IMR-90 (cell line): ENCODE results near the gene LGALS14. TPM values are rescaled to one million over a fixed set of nuclear protein-coding genes. Genes with fewer than 3 reads are reported as not detected.
"Not testable (repeated sequence)": the region's sequence is repeated elsewhere in the genome, so short reads cannot be mapped to it uniquely, and the experiment has no call there.

Experiments used
- ATAC-seq: fragments of 200-7000 bp; cut with Tn5 transposase; 2 replicates; pipeline ENCODE4 v1.9.1; 2020; ENCODE audit warnings: low read depth, mild to moderate bottlenecking, moderate library complexity
- BruUV-seq: library from RNA; stranded (reverse); fragments of 400-500 nt; replicated peaks from 2 replicates; lab custom pipeline; 2021; lab: Mats Ljungman, UMichigan
- CTCF ChIA-PET: fragments of 300-600 bp; formaldehyde crosslinking; extraction: SDS; loops from one replicate; lab custom pipeline; 2021; ENCODE audit warnings: antibody characterized with exemption; lab: Yijun Ruan, JAX
- POLR2A ChIA-PET: fragments of 300-600 bp; sonication (Branson Sonifier 250); formaldehyde crosslinking; loops from one replicate; lab custom pipeline; 2022; ENCODE audit warnings: antibody characterized with exemption; ENCODE audit not compliant: unreplicated experiment; lab: Charles Lee
- DNase-seq: peaks from one replicate; pipeline ENCODE4 v3.0.0; 2013
- H2AFZ ChIP-seq: replicated peaks from 2 replicates; pipeline ENCODE3; 2013; ENCODE audit warnings: low read length, mild to moderate bottlenecking; ENCODE audit not compliant: poor library complexity
- H2AK5ac ChIP-seq: 2 replicates; pipeline ENCODE4 v1.6.1; 2013; ENCODE audit warnings: low read depth, low read length, inconsistent platforms
- H2AK9ac ChIP-seq: replicated peaks from 2 replicates; pipeline ENCODE3; 2013; ENCODE audit warnings: mild to moderate bottlenecking, low read depth, low read length, moderate library complexity; ENCODE audit not compliant: poor library complexity
- H2BK120ac ChIP-seq: 2 replicates; pipeline ENCODE4 v1.6.1; 2013; ENCODE audit warnings: low read depth, low read length, inconsistent platforms
- H2BK15ac ChIP-seq: 3 replicates; pipeline ENCODE4 v1.6.1; 2013; ENCODE audit warnings: low read depth, low read length, inconsistent platforms
- H2BK20ac ChIP-seq: 2 replicates; pipeline ENCODE4 v1.6.1; 2013; ENCODE audit warnings: low read depth, mild to moderate bottlenecking, inconsistent platforms, low read length, moderate library complexity
- H2BK5ac ChIP-seq: 2 replicates; pipeline ENCODE4 v1.6.1; 2013; ENCODE audit warnings: mild to moderate bottlenecking, low read depth, low read length, inconsistent platforms; ENCODE audit not compliant: poor library complexity, severe bottlenecking
- H3K14ac ChIP-seq: replicated peaks from 2 replicates; pipeline ENCODE4 v1.6.1; 2013; ENCODE audit warnings: low read depth, low read length, inconsistent platforms
- H3K18ac ChIP-seq: 2 replicates; pipeline ENCODE4 v1.6.1; 2013; ENCODE audit warnings: low read depth, low read length, control low read depth
- H3K23ac ChIP-seq: 2 replicates; pipeline ENCODE4 v1.6.1; 2013; ENCODE audit warnings: low read depth, low read length, inconsistent platforms
- H3K27ac ChIP-seq: 2 replicates; pipeline ENCODE4 v1.5.1; 2013; ENCODE audit warnings: mild to moderate bottlenecking, control low read depth, low read length; ENCODE audit not compliant: insufficient read depth
- H3K27me3 ChIP-seq: 2 replicates; pipeline ENCODE4 v1.6.1; 2013; ENCODE audit warnings: low read length; ENCODE audit not compliant: control insufficient read depth, insufficient read depth
- H3K36me3 ChIP-seq: 2 replicates; pipeline ENCODE4 v1.6.1; 2013; ENCODE audit warnings: low read length, mixed read lengths; ENCODE audit not compliant: control insufficient read depth, insufficient read depth
- H3K4ac ChIP-seq: 2 replicates; pipeline ENCODE4 v1.6.1; 2013; ENCODE audit warnings: low read depth, low read length, inconsistent platforms
- H3K4me1 ChIP-seq: 2 replicates; pipeline ENCODE4 v1.6.1; 2013; ENCODE audit warnings: low read length, mixed read lengths; ENCODE audit not compliant: control insufficient read depth, insufficient read depth
- H3K4me2 ChIP-seq: 2 replicates; pipeline ENCODE4 v1.6.1; 2013; ENCODE audit warnings: low read depth, mild to moderate bottlenecking, control low read depth, low read length, moderate library complexity
- H3K4me3 ChIP-seq: 2 replicates; pipeline ENCODE4 v1.5.1; 2013; ENCODE audit warnings: low read depth, mild to moderate bottlenecking, control low read depth, low read length, moderate library complexity; ENCODE audit not compliant: insufficient read depth
- H3K56ac ChIP-seq: 2 replicates; pipeline ENCODE4 v1.6.1; 2013; ENCODE audit warnings: low read length, inconsistent platforms; ENCODE audit not compliant: insufficient read depth; ENCODE audit errors: extremely low read depth
- H3K79me1 ChIP-seq, 2 experiments: 2 replicates each; pipeline ENCODE4 v1.6.1; 2013; ENCODE audit warnings: low read length in 2 of 2, inconsistent platforms in 1 of 2, low read depth in 1 of 2
- H3K9ac ChIP-seq: 2 replicates; pipeline ENCODE4 v1.6.1; 2013; ENCODE audit warnings: low read depth, low read length, control low read depth
- H3K9me1 ChIP-seq: 2 replicates; pipeline ENCODE4 v1.6.1; 2013; ENCODE audit warnings: low read length, inconsistent platforms; ENCODE audit not compliant: insufficient read depth
- H3K9me3 ChIP-seq: 2 replicates; pipeline ENCODE4 v1.6.1; 2013; ENCODE audit warnings: low read length; ENCODE audit not compliant: control insufficient read depth, insufficient read depth
- H4K20me1 ChIP-seq: 2 replicates; pipeline ENCODE4 v1.6.1; 2013; ENCODE audit warnings: low read length, inconsistent platforms; ENCODE audit not compliant: insufficient read depth
- H4K5ac ChIP-seq: 2 replicates; pipeline ENCODE4 v1.6.1; 2013; ENCODE audit warnings: mild to moderate bottlenecking, low read depth, low read length, control low read depth
- H4K8ac ChIP-seq, 2 experiments: 2 replicates each; pipeline ENCODE4 v1.6.1; 2013; ENCODE audit warnings: low read depth in 2 of 2, low read length in 2 of 2, control low read depth in 1 of 2, inconsistent platforms in 1 of 2
- H4K91ac ChIP-seq: 2 replicates; pipeline ENCODE4 v1.6.1; 2013; ENCODE audit warnings: low read depth, low read length, inconsistent platforms; ENCODE audit not compliant: insufficient read depth
- WGBS, 2 experiments: methylation state at CpG; one replicate each; pipeline versions ENCODE4 v1.1.5 to v1.1.7; 2013; ENCODE audit warnings: missing lambda C conversion rate in 2 of 2; ENCODE audit not compliant: insufficient read length in 1 of 2; ENCODE audit errors: extremely low coverage in 2 of 2; 5-methylcytosine and 5-hydroxymethylcytosine counted together
- dilution Hi-C: fragments of 300-500 bp; cut with HindIII; formaldehyde crosslinking; loops from one replicate; pipeline ENCODE4 v1.14.3; 2018; ENCODE audit warnings: low sequenced_read_pairs; ENCODE audit not compliant: unreplicated experiment
- in situ Hi-C: fragments of 300-500 bp; cut with MboI; formaldehyde crosslinking; loops from 3 replicates; pipeline ENCODE4 v1.14.3; 2019; ENCODE audit warnings: low sequenced_read_pairs, inconsistent platforms, mixed read lengths
- intact Hi-C: fragments of 100-400 bp; cut with micrococcal nuclease; formaldehyde crosslinking; loops from 2 replicates; pipeline ENCODE4 v1.10.0; 2022
- polyA plus RNA-seq, 3 experiments: library from polyadenylated mRNA; depleted of rRNA; stranded (reverse); fragments of >200 nt; gene quantifications; 2 replicates each; pipeline ENCODE4 v1.2.3, GENCODE V29; 2012; ENCODE audit warnings: low replicate concordance in 1 of 3
- total RNA-seq: library from RNA; depleted of rRNA; stranded (reverse); fragments of >200 nt; gene quantifications from 2 replicates; pipeline ENCODE4 v1.2.3, GENCODE V29; 2012

LGALS14 gene
- total and polyA plus RNA-seq, 2 of the 4 experiments (the other 2 are of a cell fraction), result not detected

- H2BK120ac ChIP-seq, H4K5ac ChIP-seq, H3K79me1 ChIP-seq, BruUV-seq, H3K27me3 ChIP-seq, H3K27ac ChIP-seq, H3K9me3 ChIP-seq, H4K8ac ChIP-seq, H2BK20ac ChIP-seq, H3K56ac ChIP-seq, H3K4me1 ChIP-seq, H2AK9ac ChIP-seq, POLR2A ChIA-PET, H4K20me1 ChIP-seq, CTCF ChIA-PET, H2BK15ac ChIP-seq, H3K23ac ChIP-seq, H2AFZ ChIP-seq, H2AK5ac ChIP-seq, H3K9ac ChIP-seq, H3K4ac ChIP-seq, H3K36me3 ChIP-seq, DNase-seq, H2BK5ac ChIP-seq, H3K14ac ChIP-seq, ATAC-seq, H4K91ac ChIP-seq, H3K18ac ChIP-seq, H3K4me2 ChIP-seq, H3K9me1 ChIP-seq, H3K4me3 ChIP-seq, dilution Hi-C loops: not testable (repeated sequence)
- in situ Hi-C loops (loop anchor here (10.0 kb wide), 1 partner anchor 119 kb away; no protein-coding TSS in a partner anchor), intact Hi-C loops (loop anchor here (2.0 to 5.0 kb wide), 2 partner anchors 177 to 233 kb away; partner anchors contain the start of gene DLL3)
- WGBS, 2 experiments, result no CpG with 5 or more reads among the region's 1 CpG
Observed at GRCh38 chr19:39673862-39674261, 30.4 kb upstream of the LGALS14 start.
